GM12801 (cell line): Measurements from ENCODE around the gene SNTG2.

Source experiments
- TF ChIP-seq, protein P1 (sequence below): IDR thresholded peaks from one replicate; pipeline ENCODE4 v1.5.1; 2011; ENCODE audit warnings: control low read depth; ENCODE audit not compliant: insufficient read length; ENCODE audit errors: extremely low read depth

SNTG2 gene

GRCh38 chr2:1209246-1209645, 258.6 kb downstream of the SNTG2 start:
- TF ChIP-seq, protein P1, sequence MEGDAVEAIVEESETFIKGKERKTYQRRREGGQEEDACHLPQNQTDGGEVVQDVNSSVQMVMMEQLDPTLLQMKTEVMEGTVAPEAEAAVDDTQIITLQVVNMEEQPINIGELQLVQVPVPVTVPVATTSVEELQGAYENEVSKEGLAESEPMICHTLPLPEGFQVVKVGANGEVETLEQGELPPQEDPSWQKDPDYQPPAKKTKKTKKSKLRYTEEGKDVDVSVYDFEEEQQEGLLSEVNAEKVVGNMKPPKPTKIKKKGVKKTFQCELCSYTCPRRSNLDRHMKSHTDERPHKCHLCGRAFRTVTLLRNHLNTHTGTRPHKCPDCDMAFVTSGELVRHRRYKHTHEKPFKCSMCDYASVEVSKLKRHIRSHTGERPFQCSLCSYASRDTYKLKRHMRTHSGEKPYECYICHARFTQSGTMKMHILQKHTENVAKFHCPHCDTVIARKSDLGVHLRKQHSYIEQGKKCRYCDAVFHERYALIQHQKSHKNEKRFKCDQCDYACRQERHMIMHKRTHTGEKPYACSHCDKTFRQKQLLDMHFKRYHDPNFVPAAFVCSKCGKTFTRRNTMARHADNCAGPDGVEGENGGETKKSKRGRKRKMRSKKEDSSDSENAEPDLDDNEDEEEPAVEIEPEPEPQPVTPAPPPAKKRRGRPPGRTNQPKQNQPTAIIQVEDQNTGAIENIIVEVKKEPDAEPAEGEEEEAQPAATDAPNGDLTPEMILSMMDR, result no peak

GRCh38 chr2:1209761-1210160, 259.1 kb downstream of the SNTG2 start:
- TF ChIP-seq, protein P1, result no peak

DNA sequence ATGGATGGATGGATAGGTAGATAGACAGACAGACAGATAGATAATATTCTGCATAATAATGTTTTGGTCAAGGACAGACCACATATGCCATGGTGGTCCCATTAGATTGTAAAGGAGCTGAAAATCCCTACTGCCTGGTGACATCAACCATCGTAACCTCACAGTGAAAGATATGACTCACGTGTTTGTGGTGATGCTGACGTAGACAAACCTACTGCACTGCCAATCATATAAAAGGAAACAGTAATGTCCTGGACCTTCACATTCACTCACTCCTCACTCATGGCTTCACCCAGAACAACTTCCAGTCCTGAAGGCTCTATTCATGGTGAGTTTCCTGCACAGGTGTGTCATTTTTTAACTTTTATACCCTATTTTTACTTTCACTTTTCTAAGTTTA, 259.7 kb downstream of the SNTG2 start:
- TF ChIP-seq, protein P1, result no peak

GRCh38 chr2:1219901-1220573, 269.4 kb downstream of the SNTG2 start:
- TF ChIP-seq, protein P1, result no peak

DNA sequence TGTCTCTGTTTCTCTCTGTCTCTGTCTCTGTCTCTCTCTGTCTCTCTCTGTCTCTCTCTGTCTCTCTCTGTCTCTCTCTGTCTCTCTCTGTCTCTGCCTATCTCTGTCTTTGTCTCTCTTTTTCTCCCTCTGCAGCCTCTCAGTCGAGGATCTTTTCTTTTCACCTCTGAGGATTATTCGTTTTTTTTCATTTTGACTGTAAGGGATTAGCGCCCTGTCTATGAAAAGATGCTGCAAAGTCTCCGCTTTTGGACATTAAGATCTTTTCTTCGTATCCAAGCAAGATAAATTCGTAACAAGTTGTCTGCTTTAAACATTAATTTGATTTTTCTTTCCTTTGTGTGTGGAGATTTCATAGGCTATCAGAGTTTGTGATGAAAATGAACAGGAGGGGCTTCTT, 271.4 kb downstream of the SNTG2 start:
- TF ChIP-seq, protein P1, result no peak

DNA sequence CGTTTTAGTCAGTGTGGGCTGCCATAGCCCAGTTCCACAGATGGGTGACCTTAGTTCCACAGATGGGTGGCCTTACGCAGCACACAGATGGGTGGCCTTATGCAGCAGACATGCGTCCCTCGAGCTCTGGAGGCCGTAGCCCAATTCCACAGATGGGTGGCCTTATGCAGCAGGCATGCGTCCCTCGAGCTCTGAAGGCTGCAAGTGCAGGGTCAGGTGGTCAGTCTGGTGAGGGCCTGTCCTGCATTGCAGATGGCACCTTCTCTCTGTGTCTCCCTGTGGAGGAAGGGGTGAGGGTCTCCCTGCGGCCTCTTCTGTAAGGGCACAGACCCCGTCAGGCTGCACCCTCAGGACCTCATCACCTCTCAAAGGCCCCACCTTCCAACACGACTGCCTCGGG, 273.1 kb downstream of the SNTG2 start:
- TF ChIP-seq, protein P1, result no peak

GRCh38 chr2:1224901-1225300, 274.3 kb downstream of the SNTG2 start:
- TF ChIP-seq, protein P1, result no peak
